ENCODE data around the gene ANKRD33B.

ANKRD33B gene

DNA sequence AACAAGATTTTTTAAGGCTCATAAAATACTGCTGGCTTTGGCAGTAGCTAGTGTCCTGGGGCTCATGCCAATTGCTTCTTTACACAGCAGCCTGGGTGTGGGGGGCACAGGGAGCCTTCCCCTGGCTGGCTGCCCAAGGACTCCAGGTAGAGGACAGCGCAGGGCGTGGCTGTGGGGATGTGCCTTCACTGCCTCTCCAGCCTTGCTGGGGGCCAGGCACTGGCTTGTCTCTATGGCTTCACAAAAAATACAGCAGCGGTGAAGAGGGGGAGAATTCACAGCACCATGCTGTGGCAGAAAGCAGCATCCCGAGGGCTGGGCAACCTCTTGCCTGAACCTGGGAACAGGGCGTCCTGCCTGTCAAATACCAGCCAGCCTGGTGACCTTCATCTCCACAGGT lies 139.8 kb downstream of the ANKRD33B start:
- DNase-seq = no peak

DNA sequence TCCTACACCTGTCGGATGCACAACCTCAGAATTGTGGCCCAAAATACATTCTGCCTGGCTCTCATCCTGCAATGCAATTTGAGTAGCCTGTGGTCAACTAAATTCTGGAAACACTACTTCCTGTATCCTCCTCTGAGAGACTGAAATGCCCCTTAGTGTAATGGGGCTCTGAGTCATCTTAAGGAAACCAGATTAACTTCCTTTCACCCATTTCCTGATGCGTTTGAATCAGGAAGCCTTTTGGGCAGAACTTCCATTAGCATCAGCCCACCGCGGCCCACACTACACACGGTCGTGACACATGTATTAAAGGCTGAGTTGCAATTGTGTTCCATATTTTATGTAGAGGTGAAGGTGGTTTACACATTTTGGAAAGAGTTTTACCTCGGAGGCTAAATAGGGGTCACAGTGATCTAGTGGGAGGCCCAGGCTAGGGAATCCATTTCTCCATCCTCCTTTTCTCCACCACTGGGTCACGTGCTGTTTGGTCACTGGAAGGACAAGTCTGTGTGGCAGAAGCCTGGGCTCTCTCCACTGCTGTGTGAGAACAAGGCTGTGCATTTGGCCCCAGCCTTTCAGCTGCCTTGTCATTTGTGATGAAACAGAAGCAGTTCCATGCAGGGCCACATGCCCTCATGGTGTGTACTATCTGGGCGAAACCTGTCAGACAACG lies 141.2 kb downstream of the ANKRD33B start:
- DNase-seq = no peak

DNA sequence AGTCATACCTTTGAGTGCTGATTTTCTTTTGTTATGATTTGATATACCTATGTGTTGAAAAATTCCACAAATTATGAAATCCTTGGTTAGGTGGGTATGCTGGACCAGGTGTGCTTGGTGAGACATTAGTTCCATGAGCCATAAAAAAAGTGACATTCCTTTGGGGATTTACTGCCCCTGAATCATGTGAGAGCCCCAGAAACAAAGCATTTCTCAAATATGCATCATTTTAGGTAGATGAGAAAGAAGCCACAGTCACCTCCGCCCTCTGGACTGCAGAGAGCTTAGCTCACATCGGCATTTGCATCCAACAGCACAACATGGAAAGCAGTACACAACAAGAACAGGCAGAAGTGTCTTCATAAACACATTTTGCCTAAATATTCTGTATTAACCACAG lies 141.9 kb downstream of the ANKRD33B start:
- DNase-seq = no peak

DNA sequence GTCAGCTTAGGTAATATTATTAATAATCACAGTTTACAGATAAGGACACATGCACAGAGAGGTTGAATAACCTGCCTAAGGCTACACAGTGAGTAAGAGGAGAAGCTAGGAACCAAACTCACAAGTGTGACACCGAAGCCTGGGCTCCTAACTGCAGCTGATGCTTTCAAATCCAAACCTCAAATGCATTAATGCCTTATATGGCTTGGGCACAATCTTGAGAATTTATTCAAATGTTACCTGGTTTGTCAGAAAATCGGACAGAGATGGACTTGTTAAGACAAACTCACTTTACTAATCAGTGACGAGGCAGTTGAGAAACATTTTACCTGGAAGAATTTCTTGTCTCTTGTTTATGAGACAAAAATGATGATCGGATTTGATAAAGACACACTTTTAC lies 142.5 kb downstream of the ANKRD33B start:
- DNase-seq = no peak
